ENCODE data around the gene UNC5B.

Gene UNC5B

GRCh38 chr10:71255808-71256660, 43.7 kb downstream of the UNC5B start:
- no peak for DNase-seq

- DNase-seq = no peak
These were observed 44.4 kb downstream of the UNC5B start for GRCh38 chr10:71256661-71257318.

GRCh38 chr10:71257319-71257997, 45.1 kb downstream of the UNC5B start:
- no peak for DNase-seq

- no peak for DNase-seq
These were observed 45.7 kb downstream of the UNC5B start for GRCh38 chr10:71258046-71258445.

GRCh38 chr10:71258446-71259145, 46.2 kb downstream of the UNC5B start:
- no peak for DNase-seq

GRCh38 chr10:71259282-71259681, 46.9 kb downstream of the UNC5B start:
- DNase-seq = no peak

GRCh38 chr10:71259815-71260501, 47.6 kb downstream of the UNC5B start:
- no peak for DNase-seq

GRCh38 chr10:71260622-71261325, 48.4 kb downstream of the UNC5B start:
- DNase-seq = no peak

GRCh38 chr10:71262027-71262426, 49.7 kb downstream of the UNC5B start:
- DNase-seq = no peak

- no peak for DNase-seq
These were observed 50.4 kb downstream of the UNC5B start for GRCh38 chr10:71262817-71263216.

GRCh38 chr10:71263376-71263775, 51.0 kb downstream of the UNC5B start:
- DNase-seq = no peak

GRCh38 chr10:71264345-71265200, 52.2 kb downstream of the UNC5B start:
- no peak for DNase-seq

GRCh38 chr10:71265201-71265575, 52.8 kb downstream of the UNC5B start:
- no peak for DNase-seq

- DNase-seq = no peak
These were observed 53.3 kb downstream of the UNC5B start for GRCh38 chr10:71265618-71266146.

GRCh38 chr10:71266147-71266917, 54.0 kb downstream of the UNC5B start:
- no peak for DNase-seq

GRCh38 chr10:71266918-71267442, 54.6 kb downstream of the UNC5B start:
- DNase-seq = no peak

GRCh38 chr10:71267508-71268240, 55.3 kb downstream of the UNC5B start:
- DNase-seq = no peak

- no peak for DNase-seq
These were observed 55.9 kb downstream of the UNC5B start for GRCh38 chr10:71268247-71268691.

- no peak for DNase-seq
These were observed 56.4 kb downstream of the UNC5B start for GRCh38 chr10:71268758-71269157.

Data from CD4-positive, alpha-beta T cell treated with Interleukin-12 subunit alpha and Interleukin-12 subunit beta, for 1 hour (primary cell).